Osteocyte (in vitro differentiated cells): ENCODE results near the gene FSTL4. TPM values are rescaled to one million over a fixed set of nuclear protein-coding genes. Genes with fewer than 3 reads are reported as not detected.

Experiments used
- DNase-seq: peaks from one replicate; pipeline ENCODE4 v3.0.0; 2021; ENCODE audit warnings: mixed read lengths; ENCODE audit not compliant: unreplicated experiment; ENCODE audit errors: extremely low spot score
- H3K27ac Mint-ChIP-seq: one replicate; pipeline ENCODE4 v1.8.0; 2021; ENCODE audit warnings: mild to moderate bottlenecking, mixed read lengths; ENCODE audit not compliant: unreplicated experiment
- H3K27me3 Mint-ChIP-seq: one replicate; pipeline ENCODE4 v1.8.0; 2021; ENCODE audit warnings: mixed read lengths; ENCODE audit not compliant: unreplicated experiment
- H3K36me3 Mint-ChIP-seq: one replicate; pipeline ENCODE4 v1.8.0; 2021; ENCODE audit warnings: mixed read lengths; ENCODE audit not compliant: unreplicated experiment
- H3K4me1 Mint-ChIP-seq: one replicate; pipeline ENCODE4 v1.8.0; 2021; ENCODE audit warnings: mixed read lengths; ENCODE audit not compliant: unreplicated experiment
- H3K4me3 Mint-ChIP-seq: one replicate; pipeline ENCODE4 v1.8.0; 2021; ENCODE audit warnings: mild to moderate bottlenecking, moderate library complexity, mixed read lengths; ENCODE audit not compliant: unreplicated experiment
- H3K9me3 Mint-ChIP-seq: one replicate; pipeline ENCODE4 v1.8.0; 2021; ENCODE audit warnings: mixed read lengths; ENCODE audit not compliant: unreplicated experiment
- total RNA-seq: library from RNA; stranded (reverse); gene quantifications from 2 replicates; pipeline ENCODE4 v1.2.1, GENCODE V29; 2021
- TF ChIP-seq, protein P1 (sequence below): fragments of 200-600 bp; sonication (generic); IDR thresholded peaks from 2 replicates; pipeline ENCODE4 v1.5.0; 2021; ENCODE audit warnings: antibody characterized with exemption, mild to moderate bottlenecking, moderate library complexity

The FSTL4 gene
- total RNA-seq, 1 donor from 2014 or later, result not detected

DNA sequence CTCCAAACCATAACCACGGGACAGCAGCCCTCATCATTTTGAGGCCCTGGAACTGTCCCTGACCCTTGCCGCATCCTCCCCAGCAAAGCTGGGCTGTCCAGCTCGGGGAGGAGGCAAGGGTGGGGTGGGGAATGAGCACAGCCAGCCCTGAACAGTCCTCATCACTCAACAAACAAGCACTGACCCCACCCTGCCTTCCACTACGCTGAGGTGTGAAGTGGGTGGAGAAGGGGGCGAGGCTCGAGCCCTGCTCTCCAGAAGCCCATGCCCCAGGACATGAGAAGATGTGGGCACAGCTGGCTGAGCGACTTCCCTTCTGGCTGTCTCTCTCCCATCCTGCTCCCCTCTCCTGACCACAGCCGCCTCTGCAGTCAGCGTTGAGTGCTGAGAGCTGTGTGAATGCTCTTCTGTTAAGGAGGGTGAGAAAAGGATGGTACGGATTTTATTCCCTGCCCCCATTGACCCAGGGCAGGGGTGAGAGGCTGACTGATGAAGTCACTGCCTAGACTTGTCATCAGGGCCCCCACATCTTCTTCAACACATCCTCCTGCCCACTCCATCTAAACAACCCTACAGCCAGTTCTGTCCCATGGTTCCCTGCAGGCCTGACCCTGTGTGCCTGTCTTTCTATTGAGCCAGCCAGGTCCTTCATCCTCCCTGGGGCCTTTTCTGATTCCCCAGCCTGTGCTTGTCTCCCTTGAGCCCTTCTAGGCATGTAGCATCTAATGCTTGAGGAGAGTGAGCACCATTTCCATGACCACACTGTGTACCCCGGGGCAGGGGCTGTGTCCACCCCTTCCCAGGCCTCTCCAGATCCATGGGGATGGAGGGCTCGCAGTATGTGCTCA lies 276.0 kb downstream of the FSTL4 start:
- Mint-ChIP-seq H3K9me3 (no peaks in the 10 kb centered on the region), H3K27me3 (peaks cover 13% of the 10 kb centered on the region), H3K27ac (no peak overlapping the region), H3K4me1 (no peaks in the 10 kb centered on the region), H3K36me3 (no peaks in the 10 kb centered on the region), H3K4me3 (no peak overlapping the region)
- TF ChIP-seq, protein P1, sequence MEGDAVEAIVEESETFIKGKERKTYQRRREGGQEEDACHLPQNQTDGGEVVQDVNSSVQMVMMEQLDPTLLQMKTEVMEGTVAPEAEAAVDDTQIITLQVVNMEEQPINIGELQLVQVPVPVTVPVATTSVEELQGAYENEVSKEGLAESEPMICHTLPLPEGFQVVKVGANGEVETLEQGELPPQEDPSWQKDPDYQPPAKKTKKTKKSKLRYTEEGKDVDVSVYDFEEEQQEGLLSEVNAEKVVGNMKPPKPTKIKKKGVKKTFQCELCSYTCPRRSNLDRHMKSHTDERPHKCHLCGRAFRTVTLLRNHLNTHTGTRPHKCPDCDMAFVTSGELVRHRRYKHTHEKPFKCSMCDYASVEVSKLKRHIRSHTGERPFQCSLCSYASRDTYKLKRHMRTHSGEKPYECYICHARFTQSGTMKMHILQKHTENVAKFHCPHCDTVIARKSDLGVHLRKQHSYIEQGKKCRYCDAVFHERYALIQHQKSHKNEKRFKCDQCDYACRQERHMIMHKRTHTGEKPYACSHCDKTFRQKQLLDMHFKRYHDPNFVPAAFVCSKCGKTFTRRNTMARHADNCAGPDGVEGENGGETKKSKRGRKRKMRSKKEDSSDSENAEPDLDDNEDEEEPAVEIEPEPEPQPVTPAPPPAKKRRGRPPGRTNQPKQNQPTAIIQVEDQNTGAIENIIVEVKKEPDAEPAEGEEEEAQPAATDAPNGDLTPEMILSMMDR, result no peak
- no peak for DNase-seq

DNA sequence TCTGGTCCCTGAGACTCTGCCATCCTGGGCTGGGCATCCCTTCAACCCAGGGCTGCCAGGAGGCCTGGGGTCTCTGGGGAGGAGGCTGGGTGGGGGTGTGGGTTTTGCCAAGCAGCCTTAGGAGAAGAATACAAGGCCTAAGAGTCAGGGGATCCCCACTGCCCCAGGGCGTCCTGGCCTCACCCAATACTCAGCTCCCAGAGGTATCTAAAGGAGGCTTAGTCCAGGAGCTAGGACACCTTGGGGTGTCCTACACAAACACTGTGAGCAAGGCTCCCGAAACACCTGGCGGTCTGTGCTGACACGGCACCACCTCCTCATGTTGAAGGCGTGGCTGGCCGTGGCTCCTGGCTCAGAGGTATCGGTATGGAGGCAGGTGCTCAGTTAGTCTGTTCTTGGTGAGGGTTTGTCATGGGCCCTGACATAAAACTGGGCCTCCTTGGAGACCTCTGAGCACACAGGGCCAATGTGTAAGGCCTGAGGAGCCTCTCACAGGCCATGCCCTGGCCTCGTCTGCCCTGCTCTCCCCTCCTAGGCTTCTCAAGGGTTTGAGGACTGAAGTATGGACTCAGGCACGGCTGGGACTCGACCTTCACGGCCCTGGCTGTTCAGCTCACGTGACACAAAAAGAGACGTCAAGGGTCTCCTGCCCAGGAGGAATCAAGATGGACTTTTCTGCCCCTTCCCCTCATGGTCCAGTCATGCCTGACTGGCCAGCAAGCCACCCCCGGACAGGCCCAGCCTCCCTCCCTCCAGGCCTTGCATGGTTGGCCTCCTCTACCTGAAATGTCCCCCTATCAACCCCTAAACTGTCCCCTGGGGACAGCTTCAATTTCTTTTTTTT lies 277.3 kb downstream of the FSTL4 start:
- TF ChIP-seq, protein P1, result no peak
- no peak for DNase-seq
- H3K9me3 Mint-ChIP-seq, result no peaks in the 10 kb centered on the region
- no peak overlapping the region for H3K4me3 Mint-ChIP-seq
- no peaks in the 10 kb centered on the region for H3K36me3 Mint-ChIP-seq
- no peak overlapping the region for H3K27ac Mint-ChIP-seq
- H3K27me3 Mint-ChIP-seq, result peaks cover 19% of the 10 kb centered on the region
- H3K4me1 Mint-ChIP-seq, result no peaks in the 10 kb centered on the region

DNA sequence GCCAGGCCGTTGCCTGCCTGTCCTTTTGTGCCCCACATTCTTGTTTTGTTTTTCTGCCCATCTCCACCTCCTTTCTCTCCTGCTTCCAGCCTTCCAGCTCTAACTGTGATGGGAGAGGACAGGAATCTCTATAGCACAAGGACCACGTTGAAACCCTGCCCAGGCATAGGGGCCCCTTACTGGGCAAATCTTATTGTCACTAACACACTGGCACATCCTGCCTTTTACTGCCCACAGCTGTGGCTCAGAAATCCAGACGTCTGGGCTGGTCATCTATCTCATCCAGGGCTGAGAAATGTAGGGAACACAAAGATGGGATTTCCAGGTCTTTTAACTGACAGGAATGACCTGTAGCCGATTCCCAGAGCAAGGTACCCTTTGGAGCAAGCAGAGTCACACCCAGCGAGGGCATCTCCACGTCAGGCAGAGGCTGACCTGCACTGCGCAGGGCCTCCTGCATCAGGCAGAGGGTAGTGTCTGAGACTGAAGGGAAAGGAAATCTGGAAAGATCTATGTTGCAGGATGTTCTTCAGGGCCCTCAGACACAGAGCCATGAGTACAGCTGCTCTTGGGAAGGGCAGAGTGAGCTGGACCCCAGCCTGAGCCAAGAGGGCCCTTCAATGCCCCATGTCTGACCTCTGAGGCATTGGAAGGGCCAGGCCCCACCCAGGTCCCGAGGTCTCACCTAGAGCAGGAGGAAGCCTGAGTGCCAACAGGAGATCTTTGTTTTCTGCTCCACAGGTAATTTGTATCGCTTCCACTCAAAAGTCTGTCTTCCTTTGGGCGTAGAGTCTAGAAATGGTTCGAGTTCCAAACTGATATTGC lies 278.8 kb downstream of the FSTL4 start:
- H3K36me3 Mint-ChIP-seq, result no peaks in the 10 kb centered on the region
- DNase-seq, result no peak
- peaks cover 25% of the 10 kb centered on the region for H3K27me3 Mint-ChIP-seq
- H3K9me3 Mint-ChIP-seq, result no peaks in the 10 kb centered on the region
- H3K4me1 Mint-ChIP-seq, result no peaks in the 10 kb centered on the region
- TF ChIP-seq, protein P1, result no peak
- H3K4me3 Mint-ChIP-seq, result no peak overlapping the region
- H3K27ac Mint-ChIP-seq, result no peak overlapping the region

DNA sequence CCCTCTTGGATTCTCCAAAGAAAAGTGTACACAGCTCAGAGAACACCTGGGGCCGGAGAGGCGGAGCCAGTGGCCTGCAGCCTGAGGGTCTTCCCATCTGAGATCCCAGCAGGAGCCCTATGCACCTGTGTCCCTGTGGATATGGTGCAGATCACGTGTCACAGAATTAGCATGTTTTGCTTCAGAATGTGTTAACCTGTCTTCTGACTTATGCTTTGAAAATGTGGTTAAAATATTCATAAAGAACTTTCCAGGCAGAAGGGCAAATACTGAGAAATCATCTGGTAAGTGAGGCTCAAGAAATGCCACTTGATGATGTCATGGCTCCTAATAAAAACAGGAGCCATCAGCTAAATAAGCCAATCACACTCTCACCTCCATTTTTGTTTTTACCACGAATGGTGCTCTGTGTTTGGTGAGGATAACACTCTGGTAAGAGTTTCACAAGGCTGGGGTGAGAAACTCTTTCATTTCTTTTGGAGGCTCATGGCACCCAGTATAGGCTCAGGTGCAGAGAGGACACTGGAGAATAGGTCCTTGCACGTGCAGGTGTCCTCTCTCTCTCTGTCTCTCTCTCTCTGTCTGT lies 279.8 kb downstream of the FSTL4 start:
- H3K4me1 Mint-ChIP-seq, result no peaks in the 10 kb centered on the region
- no peak overlapping the region for H3K4me3 Mint-ChIP-seq
- no peaks in the 10 kb centered on the region for H3K9me3 Mint-ChIP-seq
- H3K27ac Mint-ChIP-seq, result no peak overlapping the region
- H3K36me3 Mint-ChIP-seq, result no peaks in the 10 kb centered on the region
- no peak for DNase-seq
- H3K27me3 Mint-ChIP-seq, result peaks cover 30% of the 10 kb centered on the region
- TF ChIP-seq, protein P1, result no peak
